GM12878 (cell line): ENCODE data around the gene MRPS23. TPM values are rescaled to one million over a fixed set of nuclear protein-coding genes. Genes with fewer than 3 reads are reported as not detected.

Experiments used
- BCLAF1 ChIP-seq: fragments of 450-650 bp; IDR thresholded peaks from 2 replicates; pipeline ENCODE4 v1.6.1; 2017; ENCODE audit warnings: antibody characterized with exemption, mild to moderate bottlenecking, moderate library complexity
- CREB1 ChIP-seq: IDR thresholded peaks from 2 replicates; pipeline ENCODE4 v1.6.1; 2012; ENCODE audit warnings: low read depth, mild to moderate bottlenecking, inconsistent platforms
- DPF2 ChIP-seq: fragments of 450-650 bp; IDR thresholded peaks from 2 replicates; pipeline ENCODE4 v1.6.1; 2017; ENCODE audit warnings: mild to moderate bottlenecking
- HDAC6 ChIP-seq: fragments of 200-600 bp; sonication (generic); IDR thresholded peaks from one replicate; pipeline ENCODE4 v1.8.0; 2017; ENCODE audit warnings: antibody characterized with exemption; ENCODE audit not compliant: unreplicated experiment
- HDGF ChIP-seq: fragments of 450-650 bp; IDR thresholded peaks from 2 replicates; pipeline ENCODE4 v1.6.1; 2016; ENCODE audit warnings: antibody characterized with exemption
- IRF3 ChIP-seq: fragments of 450-650 bp; IDR thresholded peaks from 2 replicates; pipeline ENCODE4 v1.6.1; 2014; ENCODE audit warnings: mild to moderate bottlenecking
- IRF5 ChIP-seq: fragments of 450-650 bp; IDR thresholded peaks from 2 replicates; pipeline ENCODE4 v1.6.1; 2017; ENCODE audit warnings: borderline replicate concordance
- KLF5 ChIP-seq: fragments of 450-650 bp; IDR thresholded peaks from 2 replicates; pipeline ENCODE4 v1.6.1; 2014; ENCODE audit warnings: mild to moderate bottlenecking; ENCODE audit not compliant: partially characterized antibody
- MXI1 ChIP-seq: fragments of 150-350 bp; IDR thresholded peaks from 2 replicates; pipeline ENCODE4 v1.6.1; 2011; ENCODE audit warnings: low read depth, mild to moderate bottlenecking, inconsistent platforms, low read length, improper control_type of control experiment
- MYB ChIP-seq: fragments of 150-350 bp; IDR thresholded peaks from 2 replicates; pipeline ENCODE4 v1.6.1; 2014; ENCODE audit warnings: mild to moderate bottlenecking, low read depth, low read length, borderline replicate concordance
- NFIC ChIP-seq: IDR thresholded peaks from 2 replicates; pipeline ENCODE4 v1.6.1; 2012; ENCODE audit warnings: low read depth, mild to moderate bottlenecking, inconsistent platforms, low read length, moderate library complexity
- NR2C1 ChIP-seq: fragments of 450-650 bp; IDR thresholded peaks from 2 replicates; pipeline ENCODE4 v1.6.1; 2017; ENCODE audit warnings: antibody characterized with exemption, mild to moderate bottlenecking, moderate library complexity
- PAX5 ChIP-seq: IDR thresholded peaks from 2 replicates; pipeline ENCODE4 v1.6.1; 2011; ENCODE audit warnings: low read depth, low read length, borderline replicate concordance
- POLR2AphosphoS2 ChIP-seq: IDR thresholded peaks from 2 replicates; pipeline ENCODE4 v1.6.1; 2011; ENCODE audit warnings: low read depth, mild to moderate bottlenecking, low read length, improper control_type of control experiment, moderate library complexity
- RCOR1 ChIP-seq: conservative IDR thresholded peaks from 2 replicates; pipeline ENCODE4 v1.6.1; 2012; ENCODE audit warnings: low read depth, low read length, improper control_type of control experiment
- WRNIP1 ChIP-seq: IDR thresholded peaks from 2 replicates; pipeline ENCODE4 v1.6.1; 2011; ENCODE audit warnings: low read depth, low read length, improper control_type of control experiment, borderline replicate concordance
- YBX1 ChIP-seq: fragments of 450-650 bp; IDR thresholded peaks from 2 replicates; pipeline ENCODE4 v1.6.1; 2016; ENCODE audit warnings: antibody characterized with exemption
- YY1 ChIP-seq: IDR thresholded peaks from 2 replicates; pipeline ENCODE4 v1.6.1; 2011; ENCODE audit warnings: low read depth, mild to moderate bottlenecking, low read length
- ZBTB40 ChIP-seq: fragments of 450-650 bp; IDR thresholded peaks from 2 replicates; pipeline ENCODE4 v1.6.1; 2016; ENCODE audit warnings: mild to moderate bottlenecking, moderate library complexity, borderline replicate concordance
- ZNF207 ChIP-seq: fragments of 450-650 bp; IDR thresholded peaks from 2 replicates; pipeline ENCODE4 v1.6.1; 2014; ENCODE audit warnings: antibody characterized with exemption, mild to moderate bottlenecking, borderline replicate concordance
- ZNF217 ChIP-seq: fragments of 450-650 bp; IDR thresholded peaks from 2 replicates; pipeline ENCODE4 v1.6.1; 2017; ENCODE audit warnings: antibody characterized with exemption, mild to moderate bottlenecking
- polyA plus RNA-seq, 11 experiments: library from polyadenylated mRNA; depleted of rRNA in 4 of 11; unstranded in 6 of 11; stranded (reverse) in 5 of 11; fragments of >200 nt; fragmentation: Nextera tagmentation in 4 of 11; fragmentation: Illumina TruSeq in 1 of 11; extraction: Ambion mirVana in 4 of 11; extraction: Trizol in 1 of 11; gene quantifications; 1 replicate in 1 of 11; 2 replicates in 10 of 11; pipeline versions ENCODE4 v1.2.1 to v1.2.3, GENCODE V29; 2011 to 2016; ENCODE audit warnings: inconsistent platforms in 2 of 11, missing spikeins in 2 of 11, low read depth in 1 of 11
- total RNA-seq, 4 experiments: library from RNA; depleted of rRNA in 3 of 4; stranded (reverse); fragments of >200 nt in 3 of 4; fragmentation: Illumina TruSeq in 1 of 4; extraction: Trizol in 1 of 4; gene quantifications; 2 replicates each; pipeline versions ENCODE4 v1.2.1 to v1.2.3, GENCODE V29; 2013 to 2021

Gene MRPS23
- total and polyA plus RNA-seq, 10 of the 15 experiments (the other 5 are each of a cell fraction or from before 2014, with no cell fraction given) = 65.3 to 237 (median 87.9) TPM

- no peak; the same call in 1 of the 2 replicates for TF ChIP-seq DPF2
- peak; percentile 97 for TF ChIP-seq ZBTB40
- TF ChIP-seq NFIC = no peak
- no peak for TF ChIP-seq MYB
- TF ChIP-seq HDAC6 = no peak
- TF ChIP-seq ZNF207 = peak; percentile 94; the same call in 1 of the 2 replicates
- TF ChIP-seq YBX1 = no peak
- peak; percentile 91 for TF ChIP-seq KLF5
- TF ChIP-seq WRNIP1 = no peak
- peak; percentile 28; the same call in 1 of the 2 replicates for TF ChIP-seq IRF3
- peak; percentile 92 for TF ChIP-seq NR2C1
- no peak; the same call in 1 of the 2 replicates for TF ChIP-seq HDGF
- peak; percentile 99 for TF ChIP-seq POLR2AphosphoS2
- no peak for TF ChIP-seq IRF5
- peak; percentile 96 for TF ChIP-seq YY1
- TF ChIP-seq PAX5 = peak; percentile 82; the same call in 1 of the 2 replicates
- TF ChIP-seq RCOR1 = peak; percentile 95; the same call in 1 of the 2 replicates
- no peak for TF ChIP-seq ZNF217
- TF ChIP-seq BCLAF1 = no peak
- peak; percentile 65 for TF ChIP-seq CREB1
- TF ChIP-seq MXI1 = peak; percentile 98
These were observed at the start of gene MRPS23 (continued) for GRCh38 chr17:57849874-57850754.
